OCI-LY1 (cell line): ENCODE results near the gene B4GALT1.

Experiments
- H2AFZ ChIP-seq: fragments of 200-600 bp; sonication (generic), shearing (Covaris generic); 2 replicates; pipeline ENCODE4 v1.6.0; 2014; ENCODE audit warnings: antibody characterized with exemption, mild to moderate bottlenecking, low read length
- H3F3A ChIP-seq: fragments of 200-600 bp; sonication (generic), shearing (Covaris generic); 2 replicates; pipeline ENCODE4 v1.6.0; 2014; ENCODE audit warnings: mild to moderate bottlenecking, antibody characterized with exemption, low read length, moderate library complexity; ENCODE audit not compliant: insufficient read depth
- H3K27ac ChIP-seq: fragments of 200-600 bp; sonication (generic); 2 replicates; pipeline ENCODE4 v1.5.1; 2014; ENCODE audit warnings: low read length, mixed run types, mild to moderate bottlenecking, low read depth; ENCODE audit not compliant: poor library complexity, severe bottlenecking
- H3K27me3 ChIP-seq: fragments of 200-600 bp; sonication (generic); 2 replicates; pipeline ENCODE4 v1.6.0; 2014; ENCODE audit warnings: antibody characterized with exemption, mild to moderate bottlenecking, low read length, moderate library complexity; ENCODE audit not compliant: insufficient read depth
- H3K36me3 ChIP-seq: fragments of 200-600 bp; sonication (generic); 2 replicates; pipeline ENCODE4 v1.6.1; 2014; ENCODE audit warnings: mild to moderate bottlenecking, antibody characterized with exemption, low read length, moderate library complexity, mixed read lengths; ENCODE audit not compliant: insufficient read depth
- H3K4me1 ChIP-seq: fragments of 200-600 bp; sonication (generic); 2 replicates; pipeline ENCODE4 v1.5.1; 2014; ENCODE audit warnings: mild to moderate bottlenecking, low read length, moderate library complexity; ENCODE audit not compliant: insufficient read depth, severe bottlenecking
- H3K4me2 ChIP-seq: fragments of 200-600 bp; sonication (generic), shearing (Covaris generic); 2 replicates; pipeline ENCODE4 v1.6.1; 2014; ENCODE audit warnings: low read length
- H3K4me3 ChIP-seq: fragments of 200-600 bp; sonication (generic); 2 replicates; pipeline ENCODE4 v1.5.1; 2014; ENCODE audit warnings: low read length, low read depth, mild to moderate bottlenecking, mixed read lengths; ENCODE audit not compliant: poor library complexity, severe bottlenecking
- H3K79me2 ChIP-seq: fragments of 200-600 bp; shearing (Covaris generic); 2 replicates; pipeline ENCODE4 v1.6.1; 2016; ENCODE audit warnings: mixed run types, low read length, mixed read lengths; ENCODE audit not compliant: insufficient read depth
- H3K9ac ChIP-seq: fragments of 200-600 bp; sonication (generic), shearing (Covaris generic); 2 replicates; pipeline ENCODE4 v1.6.1; 2014; ENCODE audit warnings: mild to moderate bottlenecking, low read length, mixed read lengths
- H3K9me2 ChIP-seq: fragments of 200-600 bp; sonication (generic), shearing (Covaris generic); 2 replicates; pipeline ENCODE4 v1.6.1; 2014; ENCODE audit warnings: low read depth, mild to moderate bottlenecking, low read length, mixed read lengths
- H3K9me3 ChIP-seq: fragments of 200-600 bp; shearing (Covaris generic); 2 replicates; pipeline ENCODE4 v1.6.1; 2014; ENCODE audit warnings: low read length, mixed read lengths
- H4K20me1 ChIP-seq: fragments of 200-600 bp; sonication (generic), shearing (Covaris generic); 2 replicates; pipeline ENCODE4 v1.6.0; 2016; ENCODE audit warnings: mild to moderate bottlenecking, low read length; ENCODE audit not compliant: insufficient read depth
- CTCF ChIP-seq: fragments of 200-600 bp; sonication (generic), shearing (Covaris generic); IDR thresholded peaks from 2 replicates; pipeline ENCODE4 v1.5.1; 2017; ENCODE audit warnings: mild to moderate bottlenecking, antibody characterized with exemption, low read length, moderate library complexity, mixed read lengths
- EZH2 ChIP-seq: fragments of 200-600 bp; sonication (generic), shearing (Covaris generic); IDR thresholded peaks from 2 replicates; pipeline ENCODE4 v1.8.0; 2017; ENCODE audit warnings: borderline replicate concordance, mixed run types, mild to moderate bottlenecking, antibody characterized with exemption, low read length, moderate library complexity, mixed read lengths

Gene B4GALT1

GRCh38 chr9:33082128-33082527 lies 85.0 kb downstream of the B4GALT1 start:
- H3K9ac ChIP-seq: no peak overlapping the region
- no peaks in the 10 kb centered on the region for H4K20me1 ChIP-seq
- H3K27me3 ChIP-seq: no peaks in the 10 kb centered on the region
- H3K27ac ChIP-seq: no peak overlapping the region
- no peaks in the 10 kb centered on the region for H3K36me3 ChIP-seq
- no peaks in the 10 kb centered on the region for H3K9me3 ChIP-seq
- H3K9me2 ChIP-seq: no peaks in the 10 kb centered on the region
- no peak for TF ChIP-seq EZH2
- no peak for TF ChIP-seq CTCF
- H3K4me1 ChIP-seq: peaks cover 8% of the 10 kb centered on the region
- H3K4me3 ChIP-seq: no peak overlapping the region
- H2AFZ ChIP-seq: no peak overlapping the region
- no peaks in the 10 kb centered on the region for H3F3A ChIP-seq
- no peaks in the 10 kb centered on the region for H3K79me2 ChIP-seq
- no peak overlapping the region for H3K4me2 ChIP-seq

- H3K9ac ChIP-seq: no peak overlapping the region
- no peak overlapping the region for H3K27ac ChIP-seq
- no peaks in the 10 kb centered on the region for H3K9me2 ChIP-seq
- no peak overlapping the region for H3K4me3 ChIP-seq
- no peaks in the 10 kb centered on the region for H3K9me3 ChIP-seq
- peak overlapping the region; percentile 45; the same call in 1 of the 2 replicates for H3K4me2 ChIP-seq
- peaks cover under 1% of the 10 kb centered on the region; the same call in 1 of the 2 replicates for H3K79me2 ChIP-seq
- TF ChIP-seq CTCF (peak; percentile 84), EZH2 (no peak)
- H3K4me1 ChIP-seq: peaks cover 11% of the 10 kb centered on the region
- H2AFZ ChIP-seq: no peak overlapping the region
- no peaks in the 10 kb centered on the region for H3F3A ChIP-seq
- no peaks in the 10 kb centered on the region for H4K20me1 ChIP-seq
- no peaks in the 10 kb centered on the region for H3K36me3 ChIP-seq
- H3K27me3 ChIP-seq: no peaks in the 10 kb centered on the region
Measured at GRCh38 chr9:33081128-33081851, 85.8 kb downstream of the B4GALT1 start.

- Histone ChIP-seq H3K9ac (no peak overlapping the region), H3F3A (no peaks in the 10 kb centered on the region), H3K4me3 (no peak overlapping the region), H3K36me3 (no peaks in the 10 kb centered on the region), H3K9me3 (no peaks in the 10 kb centered on the region), H3K27ac (no peak overlapping the region), H3K79me2 (peaks cover 8% of the 10 kb centered on the region), H3K9me2 (no peaks in the 10 kb centered on the region), H3K27me3 (no peaks in the 10 kb centered on the region), H3K4me2 (no peak overlapping the region), H2AFZ (no peak overlapping the region), H4K20me1 (no peaks in the 10 kb centered on the region), H3K4me1 (peaks cover 18% of the 10 kb centered on the region)
- TF ChIP-seq CTCF (no peak), EZH2 (no peak)
Measured at GRCh38 chr9:33080534-33080933, 86.6 kb downstream of the B4GALT1 start.
